Measurements from ENCODE around the gene TAX1BP1. TPM values are rescaled to one million over a fixed set of nuclear protein-coding genes. Genes with fewer than 3 reads are reported as not detected.

TAX1BP1 gene
- total and polyA plus RNA-seq, 2 of the 13 experiments (the other 11 are each of a cell fraction or from before 2014, with no cell fraction given) = 95.2 to 98.9 TPM

DNA sequence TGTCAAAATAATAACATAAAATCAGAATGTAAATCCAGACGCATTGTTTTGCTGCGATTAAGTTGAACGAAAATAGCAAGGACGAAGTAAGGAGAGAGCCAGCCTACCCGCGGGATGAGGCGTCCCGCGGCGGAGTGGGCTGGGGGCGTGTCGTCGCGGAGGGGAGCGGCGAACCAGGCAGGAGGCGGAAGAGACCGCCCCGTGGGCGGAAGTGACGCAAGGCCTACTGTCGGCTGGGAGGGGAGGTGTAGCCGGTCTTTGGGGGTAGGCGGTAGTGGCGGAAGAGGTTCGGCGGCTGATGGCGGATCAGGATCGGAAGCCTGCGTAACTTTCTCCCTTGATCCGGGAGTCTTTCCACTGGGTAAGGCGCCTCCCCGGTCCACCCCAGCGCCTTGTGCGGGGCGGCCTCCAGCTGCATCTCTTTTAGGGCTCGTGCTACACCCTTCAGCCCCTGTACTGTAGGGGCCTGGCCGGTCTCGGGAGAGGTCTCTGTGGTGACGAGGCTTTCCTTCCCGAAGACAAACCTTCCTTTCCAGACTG lies at the start of gene TAX1BP1 (continued):
- TF ChIP-seq ZBTB4 (CRISPR knock-in tag; IDR thresholded peaks at IDR 0.05; ENCODE audit: borderline replicate concordance) (no peak), GLMP (CRISPR knock-in tag; IDR thresholded peaks at IDR 0.05; ENCODE audit: borderline replicate concordance) (no peak), ZNF570 (CRISPR knock-in tag; IDR thresholded peaks at IDR 0.05; ENCODE audit: borderline replicate concordance) (no peak), PRDM4 (CRISPR knock-in tag; IDR thresholded peaks at IDR 0.05; ENCODE audit: borderline replicate concordance) (no peak), ZNF577 (CRISPR knock-in tag; IDR thresholded peaks at IDR 0.05; ENCODE audit: borderline replicate concordance, low read depth) (no peak), ZNF770 (CRISPR knock-in tag; IDR thresholded peaks at IDR 0.05) (no peak), UBTF (CRISPR knock-in tag; IDR thresholded peaks at IDR 0.05) (0 out of 2 replicates have a peak, but pooled peaks have one; percentile 40), ZNF800 (CRISPR knock-in tag; IDR thresholded peaks at IDR 0.05) (0 out of 2 replicates have a peak, but pooled peaks have one; percentile 59), POLR2AphosphoS2 (IDR thresholded peaks at IDR 0.05; ENCODE audit: low read depth, low read length) (no peak), PPARG (CRISPR knock-in tag; conservative IDR thresholded peaks at IDR 0.05) (no peak), CCDC6 (CRISPR knock-in tag; IDR thresholded peaks at IDR 0.05) (no peak), ZNF616 (CRISPR knock-in tag; IDR thresholded peaks at IDR 0.05; ENCODE audit: low read depth) (no peak)
- TF ChIP-seq, protein P1, sequence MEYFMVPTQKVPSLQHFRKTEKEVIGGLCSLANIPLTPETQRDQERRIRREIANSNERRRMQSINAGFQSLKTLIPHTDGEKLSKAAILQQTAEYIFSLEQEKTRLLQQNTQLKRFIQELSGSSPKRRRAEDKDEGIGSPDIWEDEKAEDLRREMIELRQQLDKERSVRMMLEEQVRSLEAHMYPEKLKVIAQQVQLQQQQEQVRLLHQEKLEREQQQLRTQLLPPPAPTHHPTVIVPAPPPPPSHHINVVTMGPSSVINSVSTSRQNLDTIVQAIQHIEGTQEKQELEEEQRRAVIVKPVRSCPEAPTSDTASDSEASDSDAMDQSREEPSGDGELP (IDR thresholded peaks at IDR 0.05; ENCODE audit: borderline replicate concordance, low read depth) = no peak
